Stromal cell of bone marrow (primary cell): ENCODE results near the gene UMAD1.
A peak's percentile ranks its signal among the peaks of the same experiment; 100 is the strongest.
"Not testable (repeated sequence)": the region's sequence is repeated elsewhere in the genome, so short reads cannot be mapped to it uniquely, and the experiment has no call there.

Experiments
- DNase-seq: peaks from one replicate; pipeline ENCODE4 v3.0.0-alpha.2; 2012; ENCODE audit warnings: low read depth

Gene UMAD1

DNA sequence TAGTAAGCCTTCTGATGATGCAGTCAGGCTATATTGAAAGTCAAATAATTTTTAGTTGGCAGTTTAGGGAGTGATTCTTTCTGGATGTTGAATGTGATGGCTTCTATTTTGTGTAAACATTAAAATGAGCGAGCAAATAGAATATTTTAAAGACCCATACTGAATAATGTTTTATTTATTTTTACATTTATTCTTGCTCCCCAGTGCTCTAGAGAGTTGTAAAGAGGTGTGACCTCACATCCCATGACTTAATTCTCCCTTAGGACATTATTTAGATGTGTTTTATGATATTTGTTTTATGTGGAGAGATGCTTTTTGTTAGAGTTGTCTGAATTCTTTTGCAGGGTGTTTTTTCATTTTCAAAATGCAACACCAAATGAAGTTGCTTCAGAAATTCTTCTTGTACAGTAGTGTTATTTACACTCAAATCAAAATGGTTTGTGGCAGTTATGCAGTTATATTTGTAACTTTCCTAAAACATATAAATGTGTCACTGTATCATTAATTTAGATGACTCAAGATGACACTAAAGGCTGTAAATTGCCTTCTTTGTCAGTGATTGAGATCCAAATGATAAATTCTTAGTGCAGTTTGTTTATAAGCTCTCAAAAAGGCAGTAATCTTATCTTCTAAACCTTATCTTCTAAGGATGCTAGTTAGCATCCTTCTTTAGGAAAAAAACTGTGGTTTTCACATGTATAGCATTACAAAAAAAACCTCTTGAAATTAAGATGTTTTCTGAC lies 12.4 kb downstream of the UMAD1 start:
- no peak for DNase-seq

DNA sequence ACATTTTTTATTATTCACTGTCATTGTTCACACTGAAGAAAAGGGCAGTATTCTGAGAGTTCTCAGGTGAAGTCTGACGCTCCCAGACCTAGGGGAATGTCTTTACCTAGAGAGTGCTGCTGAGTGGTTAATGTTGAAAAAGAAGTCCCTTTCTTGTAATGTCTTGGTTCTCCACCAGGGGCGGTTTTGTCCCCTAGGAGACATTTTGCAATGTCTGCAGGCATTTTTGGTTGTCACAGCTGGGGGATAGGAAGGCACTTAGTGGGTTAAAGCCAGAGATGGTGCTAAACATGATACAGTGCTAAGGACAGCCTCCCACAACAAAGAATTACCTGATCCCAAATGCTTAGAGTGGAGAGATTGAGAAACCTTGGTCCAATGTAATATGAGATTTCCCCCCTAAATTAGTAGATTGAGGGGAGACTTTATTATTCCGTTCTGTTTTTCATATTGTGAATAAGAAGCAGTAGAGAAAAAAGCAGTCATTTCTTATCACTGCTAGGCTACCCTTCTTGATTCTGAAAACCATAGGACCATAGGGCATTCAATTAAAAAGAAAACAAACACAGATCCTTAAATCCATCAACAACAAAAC lies 13.1 kb downstream of the UMAD1 start:
- DNase-seq: no peak

DNA sequence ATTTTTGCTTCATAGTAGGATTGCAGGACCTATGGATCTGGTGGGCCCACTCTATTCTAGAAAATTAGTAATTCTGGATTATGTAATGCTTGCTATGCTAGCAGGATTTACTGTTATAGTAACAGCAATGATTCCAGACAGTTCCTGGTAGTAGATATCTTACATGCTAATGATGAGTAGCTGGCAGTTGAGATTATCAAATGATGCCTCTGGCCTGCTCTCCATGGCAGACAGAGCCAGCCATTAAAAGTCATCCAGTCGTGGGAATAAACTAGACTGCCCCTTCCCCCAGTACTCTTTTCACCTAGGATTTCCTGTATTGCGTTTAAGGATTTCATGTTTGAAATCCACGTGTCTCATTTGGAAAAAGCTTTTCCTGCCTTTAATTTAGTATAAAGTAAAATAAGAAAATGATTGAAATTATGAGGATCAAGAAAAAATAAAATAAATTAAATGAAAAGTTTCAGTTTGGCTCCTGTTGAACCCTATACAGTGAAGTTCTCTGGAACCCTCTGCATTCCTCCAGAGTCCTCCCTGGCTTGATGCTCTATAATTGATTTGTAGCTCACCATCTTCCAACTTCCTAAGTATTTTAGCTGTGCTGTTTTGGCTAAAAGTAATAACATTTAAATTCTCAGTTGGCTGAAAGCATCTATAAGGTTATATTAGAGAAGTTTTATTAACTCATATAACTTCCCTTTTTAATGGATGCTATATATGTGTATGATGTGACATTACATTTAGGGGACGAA lies 14.6 kb downstream of the UMAD1 start:
- DNase-seq: no peak

DNA sequence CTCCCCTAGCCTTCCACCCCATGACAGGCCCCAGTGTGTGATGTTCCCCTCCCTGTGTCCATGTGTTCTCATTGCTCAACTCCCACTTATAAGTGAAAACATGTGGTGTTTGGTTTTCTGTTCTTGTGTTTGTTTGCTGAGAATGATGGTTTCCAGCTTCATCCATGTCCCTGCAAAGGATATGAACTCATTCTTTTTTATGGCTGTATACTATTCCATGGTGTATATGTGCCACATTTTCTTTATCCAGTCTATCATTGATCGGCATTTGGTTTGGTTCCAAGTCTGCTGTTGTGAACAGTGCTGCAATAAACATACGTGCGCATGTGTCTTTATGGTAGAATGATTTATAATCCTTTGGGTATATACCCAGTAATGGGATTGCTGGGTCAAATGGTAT lies 15.9 kb downstream of the UMAD1 start:
- not testable (repeated sequence) for DNase-seq

DNA sequence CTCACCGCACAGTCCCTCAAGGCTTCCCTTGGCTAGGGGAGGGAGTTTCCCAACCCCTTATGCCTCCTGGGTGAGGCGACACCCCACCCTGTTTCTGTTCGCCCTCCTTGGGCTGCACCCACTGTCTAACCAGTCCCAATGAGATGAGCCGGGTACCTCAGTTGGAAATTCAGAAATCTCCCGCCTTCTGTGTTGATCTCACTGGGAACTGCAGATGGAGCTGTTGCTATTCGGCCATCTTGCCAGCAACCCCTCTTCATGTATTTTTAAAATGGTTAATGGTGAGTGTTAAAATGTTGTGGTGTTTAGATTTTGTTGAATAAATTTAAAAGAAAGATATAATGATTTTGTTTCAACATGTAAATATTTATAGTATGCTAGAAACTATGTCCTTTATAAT lies 22.0 kb downstream of the UMAD1 start:
- no peak for DNase-seq

DNA sequence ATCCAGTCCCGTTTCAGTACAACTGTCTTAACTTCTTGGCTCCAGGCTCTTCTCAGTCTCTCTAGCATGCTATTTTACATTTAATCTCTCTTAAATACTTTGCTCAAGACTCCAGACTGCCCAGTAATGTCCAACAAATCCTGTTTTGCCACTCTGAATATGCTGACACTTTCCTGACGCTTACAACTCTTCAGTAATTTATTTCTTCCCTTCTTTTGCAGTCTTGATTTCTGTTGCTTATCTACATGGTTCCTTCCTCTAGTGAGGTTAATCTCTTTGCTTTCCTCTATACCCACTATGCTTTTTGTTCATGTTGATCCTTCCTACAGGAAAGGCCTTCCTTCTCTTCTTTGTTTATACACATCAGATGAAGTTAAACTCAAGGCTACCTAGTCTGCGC lies 23.7 kb downstream of the UMAD1 start:
- no peak for DNase-seq

DNA sequence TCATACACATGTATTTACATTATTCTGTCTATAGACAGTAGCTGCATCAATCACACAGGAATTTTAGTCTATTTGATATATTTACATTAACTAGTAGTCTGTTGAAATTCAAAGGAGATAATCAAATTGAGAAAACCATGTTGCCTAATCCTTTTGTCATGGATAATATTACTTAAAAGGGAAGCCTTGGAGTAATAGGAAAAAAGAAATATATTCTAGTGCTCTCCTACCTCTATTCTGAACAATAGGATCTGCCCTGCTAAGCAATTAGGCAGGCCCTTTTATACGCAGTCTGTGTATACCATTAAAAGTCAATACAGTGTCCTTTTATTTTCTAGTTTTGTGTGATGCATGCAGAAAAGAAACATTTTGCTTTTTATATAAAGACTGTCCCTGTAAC lies 24.5 kb downstream of the UMAD1 start:
- DNase-seq: no peak

DNA sequence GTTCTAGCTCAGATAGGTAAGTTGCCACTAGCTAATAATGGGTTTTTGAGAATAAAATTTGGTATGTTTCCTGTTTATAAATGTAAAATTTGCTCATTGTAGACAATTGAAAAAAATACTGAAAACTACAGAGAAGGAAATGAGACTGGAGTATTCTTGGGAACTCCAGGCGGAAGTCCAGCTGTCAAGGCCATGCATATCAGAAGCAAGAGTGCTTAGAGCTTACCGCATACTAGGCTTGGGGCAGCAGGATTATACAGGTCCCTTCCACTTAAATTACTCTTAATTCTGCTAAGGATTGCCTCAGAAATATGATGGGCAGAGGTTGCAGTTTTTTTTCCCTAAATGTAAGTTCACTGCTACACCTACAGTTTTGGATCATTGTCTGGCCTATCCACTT lies 26.6 kb downstream of the UMAD1 start:
- DNase-seq: no peak

DNA sequence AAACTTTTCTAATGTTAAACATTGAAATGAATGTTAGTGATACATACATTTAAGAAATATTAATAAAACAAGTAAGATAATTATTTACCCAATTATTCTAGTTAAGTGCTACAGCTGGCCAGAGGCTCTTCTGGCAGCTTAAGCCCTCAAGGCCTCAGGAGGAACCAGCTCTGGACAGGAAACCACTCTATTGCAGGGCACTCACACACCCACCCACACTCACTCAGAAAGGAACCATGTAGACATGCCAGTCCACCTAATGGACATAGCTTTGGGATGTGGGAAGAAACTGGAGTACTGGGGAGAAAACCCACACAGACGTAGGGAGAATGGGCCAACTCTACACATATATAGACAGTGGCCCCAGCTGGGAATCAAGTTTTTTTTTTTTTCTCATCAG lies 28.2 kb downstream of the UMAD1 start:
- DNase-seq: no peak

DNA sequence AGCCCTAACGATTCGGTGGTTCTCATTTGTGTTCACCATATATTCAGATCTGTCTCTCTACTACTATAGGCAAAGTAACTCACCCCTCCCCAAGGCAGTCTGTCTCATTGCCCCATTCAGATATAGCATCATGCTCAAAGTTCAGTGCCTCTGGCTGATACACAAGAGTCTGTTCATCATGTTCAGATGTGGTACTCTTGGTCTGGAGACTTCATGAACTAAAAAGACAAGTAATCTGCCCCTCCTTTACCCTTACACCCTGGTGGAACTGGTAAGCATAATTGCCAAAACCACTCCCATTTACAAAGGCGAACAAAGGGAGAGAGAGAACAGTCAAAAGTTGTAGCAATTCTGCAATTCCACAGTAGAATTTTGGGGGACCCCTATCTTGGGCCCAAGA lies 29.9 kb downstream of the UMAD1 start:
- no peak for DNase-seq

DNA sequence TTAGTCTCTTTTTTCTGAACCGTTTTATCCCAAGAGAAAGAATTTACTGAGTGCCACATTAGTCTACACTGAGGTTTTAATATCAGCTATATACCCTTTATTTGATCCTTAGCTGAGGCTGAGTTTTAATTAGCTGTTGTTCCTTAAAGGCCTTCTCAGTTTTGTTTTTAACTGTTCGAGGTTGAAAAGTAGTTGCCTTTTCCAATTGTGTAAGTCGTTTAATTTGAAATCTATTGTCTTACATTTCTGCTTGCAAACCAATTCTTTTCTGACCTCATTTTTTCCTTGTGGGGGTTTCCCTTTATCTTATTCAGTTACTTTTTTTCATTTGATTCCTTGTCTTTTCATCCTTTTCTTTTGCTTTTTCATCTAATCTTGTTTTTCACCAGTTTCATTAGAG lies 30.8 kb downstream of the UMAD1 start:
- DNase-seq: no peak

DNA sequence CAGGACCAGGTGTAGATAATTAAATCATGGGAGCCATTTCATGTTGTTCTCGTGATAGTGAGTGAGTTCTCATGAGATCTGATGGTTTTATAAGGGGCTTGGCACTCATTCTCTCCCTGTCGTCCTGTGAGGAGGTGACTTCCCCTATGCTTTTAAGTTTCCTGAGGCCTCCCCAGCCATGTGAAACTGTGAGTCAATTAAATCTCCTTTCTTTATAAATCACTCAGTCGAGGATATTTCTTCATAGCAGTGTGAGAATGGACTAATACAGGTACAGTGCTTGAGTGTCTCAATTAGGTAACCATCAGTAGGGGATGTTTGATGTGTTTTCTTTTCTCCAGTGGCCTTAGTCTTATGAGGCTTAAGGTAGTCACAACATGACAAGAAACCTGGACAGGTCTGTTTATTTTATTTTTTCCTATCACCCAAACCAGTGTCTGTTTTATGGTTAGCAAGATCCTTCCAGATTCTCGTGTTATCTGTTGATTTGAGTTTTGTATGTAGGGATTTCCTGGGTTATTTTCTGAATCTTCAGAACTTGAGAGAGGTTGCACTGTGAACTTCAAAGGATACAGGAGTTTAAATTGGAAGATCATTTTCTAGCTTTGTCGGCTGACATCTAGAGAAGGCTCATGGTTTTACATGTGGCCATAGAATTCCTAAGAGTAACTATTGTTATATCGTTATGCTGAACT lies 32.1 kb downstream of the UMAD1 start:
- DNase-seq: no peak

DNA sequence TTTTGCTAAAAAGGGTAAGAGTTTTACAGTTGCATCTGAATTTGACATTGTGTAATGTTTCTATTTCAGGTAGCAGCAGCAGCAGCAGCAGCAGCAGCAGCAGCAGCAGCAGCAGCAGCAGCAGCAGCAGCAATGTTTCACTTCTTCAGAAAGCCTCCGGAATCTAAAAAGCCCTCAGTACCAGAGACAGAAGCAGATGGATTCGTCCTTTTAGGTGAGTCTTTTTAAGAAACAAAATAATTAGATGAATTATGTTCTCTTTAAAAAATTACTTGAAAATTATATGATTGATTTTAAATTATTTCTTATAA lies 32.6 kb downstream of the UMAD1 start:
- DNase-seq: no peak

DNA sequence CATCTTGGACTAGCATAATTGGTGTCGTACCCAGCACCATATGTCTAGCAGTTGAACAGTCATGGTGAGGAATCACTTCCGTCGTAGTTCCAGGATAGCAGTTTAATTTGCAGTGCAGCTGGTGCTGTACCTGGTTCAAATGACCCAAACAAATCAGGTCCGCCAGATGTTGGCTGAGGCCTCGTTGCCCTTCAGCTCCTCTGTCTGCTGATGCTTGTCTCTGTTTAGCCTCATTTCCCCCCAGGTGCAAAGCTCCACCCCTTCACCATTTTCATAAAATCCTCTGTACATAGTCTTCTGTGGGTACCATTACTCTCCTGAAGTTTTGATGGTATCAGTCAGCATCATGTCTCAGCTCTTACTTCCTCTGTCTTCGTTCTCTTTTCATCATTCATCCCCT lies 35.1 kb downstream of the UMAD1 start:
- DNase-seq: no peak

DNA sequence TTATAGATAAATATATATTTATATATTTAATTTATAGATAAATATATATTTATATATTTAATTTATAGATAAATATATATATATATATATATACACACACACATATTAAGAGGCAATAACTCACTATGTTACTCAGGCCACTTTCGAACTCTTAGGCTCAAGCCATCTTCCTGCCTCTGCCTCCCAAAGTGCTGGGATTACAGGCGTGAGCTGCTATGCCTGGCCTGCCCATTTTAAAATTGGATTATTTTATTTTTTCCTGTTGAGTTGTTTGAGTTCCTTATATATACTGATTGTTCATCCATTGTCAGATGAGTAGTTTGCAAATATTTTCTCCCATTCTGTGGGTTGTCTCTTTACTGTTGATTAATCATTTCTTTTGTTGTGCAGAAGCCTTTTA lies 39.1 kb downstream of the UMAD1 start:
- not testable (repeated sequence) for DNase-seq

DNA sequence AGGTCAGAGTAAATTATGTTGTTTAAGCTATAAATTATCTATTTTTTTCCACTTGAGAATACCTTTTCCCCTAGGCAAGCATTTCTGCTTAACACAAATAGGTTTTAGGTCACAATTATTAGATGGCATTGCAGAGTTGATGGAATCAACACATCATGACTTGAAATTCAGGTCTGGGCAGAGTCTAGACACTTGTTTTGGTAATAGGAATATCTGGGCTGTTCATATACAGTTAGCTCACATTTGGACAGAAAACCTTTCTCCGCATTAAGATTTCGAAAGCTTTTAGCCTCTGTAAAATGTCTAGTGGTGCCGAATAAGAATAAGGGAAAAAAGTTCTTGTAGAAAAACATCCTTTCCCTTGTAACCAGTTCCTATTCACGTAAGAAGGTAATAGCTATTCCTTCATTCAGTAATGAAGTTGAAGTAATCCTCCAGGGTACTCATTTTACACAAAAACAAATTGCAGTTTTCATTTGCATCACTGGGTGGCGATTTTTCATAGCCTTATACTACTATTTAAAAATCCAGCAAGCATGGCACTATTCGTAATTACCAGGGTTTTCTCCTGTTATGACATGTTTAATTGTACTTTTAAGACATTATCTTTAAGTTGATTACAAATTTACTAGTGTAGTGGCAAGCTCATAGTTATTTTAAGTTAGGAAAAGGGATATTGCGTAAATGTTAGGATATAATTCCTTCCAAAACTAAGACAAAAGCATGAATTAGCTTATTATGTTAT lies 40.8 kb downstream of the UMAD1 start:
- peak; percentile 57 for DNase-seq

DNA sequence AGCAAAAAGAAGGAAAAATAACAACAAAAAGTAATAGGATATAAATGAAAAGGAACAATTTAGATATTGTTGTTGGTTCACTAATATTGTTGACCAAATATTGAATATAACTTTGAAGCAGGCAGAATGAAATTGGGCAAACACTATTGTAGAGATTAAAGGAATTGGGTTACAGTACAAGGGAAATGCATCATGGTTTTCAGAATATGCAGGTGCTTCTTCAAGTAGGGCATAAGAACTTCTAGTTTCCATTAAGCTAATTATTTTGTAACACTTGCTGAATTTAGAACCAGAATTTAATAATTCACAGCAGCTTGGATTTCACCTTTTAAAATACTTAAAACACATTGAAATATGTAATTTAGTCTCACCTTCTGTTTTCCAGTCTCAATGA lies 41.4 kb downstream of the UMAD1 start:
- DNase-seq: no peak

DNA sequence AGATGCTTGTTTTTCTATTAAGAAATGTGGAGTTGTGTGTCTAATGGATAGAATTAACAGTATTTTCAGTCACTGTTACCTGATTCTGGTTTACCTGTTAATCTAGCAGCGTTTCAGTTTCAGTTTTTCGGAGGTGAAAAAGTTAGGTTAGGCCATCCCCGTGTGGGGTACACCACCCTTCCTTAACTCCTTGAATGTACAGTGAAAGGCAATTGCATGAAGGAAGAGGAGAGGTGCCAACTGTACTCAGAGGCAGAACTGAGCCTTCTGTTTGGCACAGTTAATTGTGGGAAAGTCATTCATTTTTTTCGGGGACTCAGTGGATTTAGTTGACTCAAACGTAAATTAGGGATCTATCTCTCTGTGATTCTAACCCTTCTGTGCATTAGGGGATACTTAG lies 42.3 kb downstream of the UMAD1 start:
- no peak for DNase-seq

DNA sequence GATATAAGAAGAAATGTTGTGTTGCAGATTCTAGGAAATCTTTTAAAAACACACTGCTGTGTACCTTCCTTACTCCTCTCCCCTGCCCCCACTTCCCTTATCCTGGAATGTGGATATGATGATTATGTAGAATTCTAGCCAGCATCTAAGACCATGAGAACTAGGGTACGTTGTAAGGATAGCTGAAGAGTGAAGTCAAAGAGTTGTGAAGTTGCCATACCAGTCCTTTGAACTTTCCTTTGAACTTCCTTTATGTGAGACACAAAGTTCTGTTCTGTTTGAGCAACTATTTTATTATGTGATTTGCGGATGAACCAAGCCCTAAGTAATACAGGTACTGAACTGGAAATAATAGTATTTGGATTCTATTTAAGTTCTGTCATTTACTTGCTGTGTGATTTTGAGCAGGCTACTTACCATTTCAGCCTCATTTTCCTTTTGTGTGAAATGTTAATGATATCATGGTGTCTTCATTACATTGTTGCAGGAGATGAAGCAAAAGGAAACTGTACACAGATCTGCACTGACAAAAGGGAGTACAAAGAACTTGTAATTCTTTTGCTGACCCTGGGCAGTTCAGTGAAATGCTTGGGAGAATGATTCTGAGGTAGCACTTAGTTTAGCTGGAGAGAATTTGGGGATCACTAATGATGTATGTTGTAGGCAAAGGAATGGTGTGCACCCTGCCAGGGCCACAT lies 46.4 kb downstream of the UMAD1 start:
- DNase-seq: no peak

DNA sequence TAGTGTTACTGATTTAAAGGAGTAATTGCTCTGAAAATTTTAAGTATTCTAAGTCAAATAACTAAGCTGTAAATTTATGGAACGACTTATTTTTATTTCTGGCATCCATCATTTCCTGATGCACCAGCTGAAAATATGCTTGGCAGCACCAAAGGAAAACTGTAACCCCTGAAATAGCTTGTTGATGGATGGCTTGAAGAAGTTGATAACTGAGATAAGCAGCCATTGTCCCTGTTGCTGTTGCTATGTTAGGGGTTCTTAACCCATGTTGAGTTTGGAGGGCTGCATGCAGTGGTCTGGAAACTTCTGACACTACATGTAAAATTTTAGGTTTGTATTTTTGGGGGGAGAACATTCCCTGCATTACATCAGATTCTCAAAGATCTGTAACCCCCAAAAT lies 47.2 kb downstream of the UMAD1 start:
- DNase-seq: no peak

DNA sequence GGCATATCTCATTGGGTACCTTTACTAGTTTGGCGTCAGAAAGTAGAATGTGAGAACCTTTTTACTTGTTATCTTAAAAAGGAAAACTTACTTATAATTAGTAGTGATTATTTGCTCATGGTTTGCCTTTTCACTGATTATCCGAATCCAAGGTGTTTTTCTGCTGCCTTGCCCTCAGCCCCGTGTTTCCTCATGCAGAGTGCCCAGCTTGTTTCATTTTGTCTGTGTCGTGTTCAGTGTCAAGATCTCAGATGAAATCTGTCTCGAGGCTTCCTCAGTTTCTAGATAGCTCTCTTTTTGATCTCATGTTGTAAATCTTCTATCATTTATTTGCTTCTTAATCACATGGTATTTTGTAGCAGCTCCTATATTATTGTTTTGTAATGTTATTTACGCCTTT lies 47.8 kb downstream of the UMAD1 start:
- no peak for DNase-seq

DNA sequence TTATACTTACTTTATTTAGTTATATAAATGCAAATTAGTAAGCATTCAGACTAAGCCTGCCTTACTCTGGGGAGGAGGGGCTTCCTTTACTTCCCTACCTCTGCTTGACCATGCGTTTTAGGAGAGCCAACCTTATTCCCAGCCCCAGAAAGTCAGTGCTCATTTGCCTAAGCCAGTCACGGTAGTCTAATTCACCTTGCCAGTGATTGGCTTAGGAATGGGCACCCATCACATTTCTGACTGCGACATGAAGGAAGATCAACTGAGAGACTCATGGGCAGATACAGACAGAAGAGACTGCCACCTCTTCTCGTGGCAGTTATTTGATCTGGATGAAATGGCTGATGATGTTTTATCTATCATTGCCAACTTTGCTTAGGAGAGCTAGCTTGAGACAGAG lies 48.4 kb downstream of the UMAD1 start:
- DNase-seq: no peak
